Adipose tissue (tissue), 3 donors: ENCODE measurements around the gene KLK7. TPM values are rescaled to one million over a fixed set of nuclear protein-coding genes. Genes with fewer than 3 reads are reported as not detected.

ENCODE experiments used
- H3K27ac ChIP-seq: one replicate; pipeline ENCODE4 v1.5.1; 2013; ENCODE audit warnings: low read depth, low read length
- WGBS, 3 donors: extraction: QIAGEN DNeasy Blood & Tissue Kit; methylation state at CpG; one replicate each; pipeline ENCODE4 v1.1.7; 2013; 5-methylcytosine and 5-hydroxymethylcytosine counted together
- polyA plus RNA-seq, 3 donors: library from polyadenylated mRNA; stranded (reverse); fragments of 200-250 nt; gene quantifications; one replicate each; pipeline ENCODE4 v1.2.3, GENCODE V29; 2013
- donor health status: healthy with polysubstance abuse.
- donor health status: Bipolar disorder and iron deficiency.
- donor health status: healthy.

KLK7 gene
- polyA plus RNA-seq, 3 donors: 0.03 to 1.3 (median 0.86) TPM

- no peak overlapping the region for H3K27ac ChIP-seq
- WGBS, 3 donors: 46 to 55% (median 47%) methylated on average over 6 to 7 of the region's 9 CpGs
Observed at GRCh38 chr19:50959731-50960500, 23.8 kb downstream of the KLK7 start.

GRCh38 chr19:50957587-50957986, 26.1 kb downstream of the KLK7 start:
- no peak overlapping the region for H3K27ac ChIP-seq
- 61 to 66% (median 65%) methylated on average over 8 of the region's 8 CpGs for WGBS, 3 donors

- 10 to 16% (median 14%) methylated on average over 6 to 7 of the region's 7 CpGs for whole genome bisulfite sequencing, 3 donors
- H3K27ac ChIP-seq: no peak within 1 kb of the TSS
Observed at GRCh38 chr19:50952910-50953309, 30.8 kb downstream of the KLK7 start, which contains the start of gene KLK5. TSS of gene KLK5 (minus strand) at chr19:50953038. CDS start at chr19:50952657, 381 bp downstream.

GRCh38 chr19:50949861-50950260, 33.9 kb downstream of the KLK7 start:
- 53 to 62% (median 56%) methylated on average over 19 of the region's 19 CpGs for WGBS, 3 donors
- no peak overlapping the region for H3K27ac ChIP-seq

GRCh38 chr19:50947123-50947522, 36.6 kb downstream of the KLK7 start:
- WGBS, 3 donors: 66 to 86% (median 84%) methylated on average over 4 of the region's 4 CpGs
- H3K27ac ChIP-seq: no peak overlapping the region

- 62 to 68% (median 67%) methylated on average over 4 of the region's 4 CpGs for WGBS, 3 donors
- H3K27ac ChIP-seq: no peak overlapping the region
Observed at GRCh38 chr19:50944795-50945194, 38.9 kb downstream of the KLK7 start.

- no peak overlapping the region for H3K27ac ChIP-seq
- WGBS, 3 donors: 76 to 82% (median 80%) methylated on average over 10 of the region's 10 CpGs
Observed at GRCh38 chr19:50943074-50943828, 40.5 kb downstream of the KLK7 start.

GRCh38 chr19:50939596-50939995, 44.1 kb downstream of the KLK7 start:
- 52 to 69% (median 60%) methylated on average over 2 of the region's 2 CpGs for WGBS, 3 donors

GRCh38 chr19:50933640-50934039, 50.1 kb downstream of the KLK7 start:
- WGBS, 3 donors: 69 to 73% (median 72%) methylated on average over 8 of the region's 8 CpGs
- H3K27ac ChIP-seq: no peak overlapping the region

More at GRCh38 chr19:50939596-50939995, 44.1 kb downstream of the KLK7 start:
- H3K27ac ChIP-seq: no peak overlapping the region

GRCh38 chr19:50932690-50933083, 51.0 kb downstream of the KLK7 start:
- no peak overlapping the region for H3K27ac ChIP-seq
- WGBS, 3 donors: 51 to 60% (median 55%) methylated on average over 4 of the region's 4 CpGs

- no peak overlapping the region for H3K27ac ChIP-seq
- 73 to 75% (median 74%) methylated on average over 11 of the region's 11 CpGs for WGBS, 3 donors
Observed at GRCh38 chr19:50932018-50932689, 51.6 kb downstream of the KLK7 start.

GRCh38 chr19:50931023-50931422, 52.7 kb downstream of the KLK7 start:
- no peak overlapping the region for H3K27ac ChIP-seq

GRCh38 chr19:50928831-50929230, 54.9 kb downstream of the KLK7 start:
- 62 to 79% (median 77%) methylated on average over 5 of the region's 5 CpGs for WGBS, 3 donors
- H3K27ac ChIP-seq: no peak overlapping the region

Other genes starting within 250 kb of the KLK7 start
- not detected for gene GPR32, start 213.5 kb downstream of the KLK7 start, polyA plus RNA-seq
- not detected for gene ACP4, start 193.5 kb downstream of the KLK7 start, polyA plus RNA-seq
- gene KLK1, start 160.1 kb downstream of the KLK7 start, polyA plus RNA-seq: 1,000 to 10,000 TPM in 1 of 3 donors, under 1 TPM in 1, not detected in 1; 0.92 to 1,524 TPM
- gene KLK15, start 150.3 kb downstream of the KLK7 start, polyA plus RNA-seq: under 1 TPM in 1 of 3 donors, not detected in 2; 0.10 TPM
- under 1 TPM in 1 of 3 donors, not detected in 2; 0.05 TPM for gene KLK3, start 129.0 kb downstream of the KLK7 start, polyA plus RNA-seq
- under 1 TPM in 1 of 3 donors, not detected in 2; 0.03 TPM for gene KLK2, start 110.5 kb downstream of the KLK7 start, polyA plus RNA-seq
- gene KLK4, start 72.5 kb downstream of the KLK7 start, polyA plus RNA-seq: not detected
- gene KLK5, start 30.9 kb downstream of the KLK7 start, polyA plus RNA-seq: 1 to 10 TPM in 1 of 3 donors, under 1 TPM in 1, not detected in 1; 0.28 to 1.3 TPM
- gene KLK6, start 14.3 kb downstream of the KLK7 start, polyA plus RNA-seq: under 1 TPM in 2 of 3 donors, not detected in 1; 0.03 to 0.18 TPM
- gene KLK8, start 17.7 kb upstream of the KLK7 start, polyA plus RNA-seq: 1 to 10 TPM in 2 of 3 donors, under 1 TPM in 1; 0.97 to 6.6 (median 1.3) TPM
- gene KLK10, start 35.8 kb upstream of the KLK7 start, polyA plus RNA-seq: 1 to 10 TPM in 1 of 3 donors, under 1 TPM in 2; 0.15 to 1.3 (median 0.90) TPM
- gene KLK11, start 42.7 kb upstream of the KLK7 start, polyA plus RNA-seq: 10 to 100 TPM in 1 of 3 donors, 1 to 10 TPM in 2; 4.3 to 12.1 (median 9.5) TPM
- under 1 TPM in 1 of 3 donors, not detected in 2; 0.55 TPM for gene KLK12, start 51.1 kb upstream of the KLK7 start, polyA plus RNA-seq
- gene KLK13, start 81.2 kb upstream of the KLK7 start, polyA plus RNA-seq: 1 to 10 TPM in 2 of 3 donors, not detected in 1; 1.2 to 1.3 TPM
- gene KLK14, start 99.0 kb upstream of the KLK7 start, polyA plus RNA-seq: under 1 TPM in 2 of 3 donors, not detected in 1; 0.07 to 0.20 TPM
- 1 to 10 TPM; 1.2 to 4.9 (median 3.2) TPM for gene CTU1, start 124.5 kb upstream of the KLK7 start, polyA plus RNA-seq
- gene SIGLEC9, start 141.0 kb upstream of the KLK7 start, polyA plus RNA-seq: 1 to 10 TPM in 2 of 3 donors, under 1 TPM in 1; 0.78 to 7.1 (median 4.3) TPM
- gene SIGLEC7, start 158.4 kb upstream of the KLK7 start, polyA plus RNA-seq: 1 to 10 TPM in 2 of 3 donors, under 1 TPM in 1; 0.59 to 5.1 (median 2.3) TPM
- 10 to 100 TPM in 1 of 3 donors, 1 to 10 TPM in 2; 1.5 to 10.6 (median 6.7) TPM for gene CD33, start 241.2 kb upstream of the KLK7 start, polyA plus RNA-seq